GM19463 (cell line): Measurements from ENCODE around the gene PC.
"Not testable (repeated sequence)": the region's sequence is repeated elsewhere in the genome, so short reads cannot be mapped to it uniquely, and the experiment has no call there.

Experiments used
- ATAC-seq: cut with Tn5 transposase; IDR thresholded peaks from one replicate; pipeline ENCODE4 v1.9.1; 2021; ENCODE audit warnings: mild to moderate bottlenecking, moderate library complexity; ENCODE audit not compliant: unreplicated experiment

Gene PC

GRCh38 chr11:66847461-66848232, 110.5 kb downstream of the PC start:
- no peak for ATAC-seq

GRCh38 chr11:66846671-66847091, 111.5 kb downstream of the PC start:
- no peak for ATAC-seq

GRCh38 chr11:66845876-66846212, 112.3 kb downstream of the PC start:
- ATAC-seq: no peak

GRCh38 chr11:66845143-66845875, 112.9 kb downstream of the PC start:
- no peak for ATAC-seq

GRCh38 chr11:66844496-66845142, 113.6 kb downstream of the PC start:
- ATAC-seq: no peak

GRCh38 chr11:66843776-66844495, 114.2 kb downstream of the PC start:
- no peak for ATAC-seq

GRCh38 chr11:66842896-66843775, 115.0 kb downstream of the PC start, which contains the start of gene RCE1:
Gene RCE1, plus strand, starts transcription at chr11:66843441. Its CDS starts 15 bp downstream, at chr11:66843456.
- peak; percentile 84 for ATAC-seq

- ATAC-seq: no peak
Observed at GRCh38 chr11:66842501-66842895, 115.7 kb downstream of the PC start.

GRCh38 chr11:66841861-66842260, 116.3 kb downstream of the PC start:
- no peak for ATAC-seq

GRCh38 chr11:66840317-66841091, 117.7 kb downstream of the PC start:
- ATAC-seq: no peak

GRCh38 chr11:66835768-66836405, 122.3 kb downstream of the PC start:
- ATAC-seq: no peak

- no peak for ATAC-seq
Observed at GRCh38 chr11:66834943-66835342, 123.2 kb downstream of the PC start.

- ATAC-seq: no peak
Observed at GRCh38 chr11:66834539-66834845, 123.7 kb downstream of the PC start.

- ATAC-seq: not testable (repeated sequence)
Observed at GRCh38 chr11:66824573-66824972, 133.6 kb downstream of the PC start.

GRCh38 chr11:66823700-66824099, 134.5 kb downstream of the PC start:
- ATAC-seq: no peak

GRCh38 chr11:66820901-66821300, 137.3 kb downstream of the PC start:
- no peak for ATAC-seq

- no peak for ATAC-seq
Observed at GRCh38 chr11:66820381-66820780, 137.8 kb downstream of the PC start.

- no peak for ATAC-seq
Observed at GRCh38 chr11:66818231-66818955, 139.8 kb downstream of the PC start.
